ENCODE measurements around the gene DDX41.

The DDX41 gene

DNA sequence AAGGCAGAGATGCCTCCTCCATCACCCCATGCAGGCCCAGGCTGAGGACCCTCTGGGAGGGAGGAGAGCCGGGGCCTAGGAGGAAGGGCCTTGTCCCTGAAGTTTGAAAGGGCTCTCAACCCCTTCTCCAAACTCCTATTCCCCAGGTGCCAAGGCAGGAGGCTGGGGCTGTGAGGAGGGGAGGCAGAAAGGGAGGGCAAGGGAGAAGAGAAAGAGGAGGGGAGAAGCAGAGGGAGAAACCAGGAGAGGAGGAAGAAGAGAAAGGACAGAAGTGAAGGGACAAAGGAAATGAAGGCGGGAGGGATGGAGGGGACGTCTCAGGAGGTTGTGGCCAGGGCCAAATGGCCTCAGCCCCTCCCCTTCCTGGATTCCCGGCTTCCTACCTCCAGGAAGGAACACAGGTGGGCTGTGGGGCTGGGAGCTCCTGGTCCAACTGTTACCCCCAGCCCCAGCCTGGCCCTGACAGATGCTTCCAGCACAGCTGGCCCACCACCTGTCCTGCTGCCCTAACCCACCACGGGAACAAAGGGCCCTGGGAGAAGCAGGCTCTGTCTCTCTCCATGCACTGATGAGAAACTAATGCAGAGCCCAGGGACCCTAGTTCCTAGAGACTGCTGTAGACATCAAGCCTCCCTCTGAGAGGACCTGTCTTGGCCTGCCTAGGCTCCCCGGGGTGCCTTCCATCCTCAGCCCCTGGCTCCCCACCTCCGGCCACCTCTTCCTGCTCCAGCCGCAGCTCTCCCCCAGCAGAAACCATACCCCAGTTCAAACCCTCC lies 46.8 kb downstream of the DDX41 start:
- TF ChIP-seq, protein P1, sequence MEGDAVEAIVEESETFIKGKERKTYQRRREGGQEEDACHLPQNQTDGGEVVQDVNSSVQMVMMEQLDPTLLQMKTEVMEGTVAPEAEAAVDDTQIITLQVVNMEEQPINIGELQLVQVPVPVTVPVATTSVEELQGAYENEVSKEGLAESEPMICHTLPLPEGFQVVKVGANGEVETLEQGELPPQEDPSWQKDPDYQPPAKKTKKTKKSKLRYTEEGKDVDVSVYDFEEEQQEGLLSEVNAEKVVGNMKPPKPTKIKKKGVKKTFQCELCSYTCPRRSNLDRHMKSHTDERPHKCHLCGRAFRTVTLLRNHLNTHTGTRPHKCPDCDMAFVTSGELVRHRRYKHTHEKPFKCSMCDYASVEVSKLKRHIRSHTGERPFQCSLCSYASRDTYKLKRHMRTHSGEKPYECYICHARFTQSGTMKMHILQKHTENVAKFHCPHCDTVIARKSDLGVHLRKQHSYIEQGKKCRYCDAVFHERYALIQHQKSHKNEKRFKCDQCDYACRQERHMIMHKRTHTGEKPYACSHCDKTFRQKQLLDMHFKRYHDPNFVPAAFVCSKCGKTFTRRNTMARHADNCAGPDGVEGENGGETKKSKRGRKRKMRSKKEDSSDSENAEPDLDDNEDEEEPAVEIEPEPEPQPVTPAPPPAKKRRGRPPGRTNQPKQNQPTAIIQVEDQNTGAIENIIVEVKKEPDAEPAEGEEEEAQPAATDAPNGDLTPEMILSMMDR (conservative IDR thresholded peaks at IDR 0.05; ENCODE audit: low read depth, low read length), result no peak
- no peaks in the 10 kb centered on the region for H3K36me3 ChIP-seq (ENCODE audit: insufficient read depth)
- no peak overlapping the region for H2AFZ ChIP-seq (ENCODE audit: low read depth)
- H3K4me1 ChIP-seq (ENCODE audit: low read depth, poor library complexity, severe bottlenecking), result peaks cover 5% of the 10 kb centered on the region
- H3K4me3 ChIP-seq (IDR thresholded peaks at IDR 0.05; ENCODE audit: insufficient read depth, low read depth, low read length), result no peak overlapping the region
- no peaks in the 10 kb centered on the region for H4K20me1 ChIP-seq (ENCODE audit: insufficient read depth)
- no peaks in the 10 kb centered on the region for H3K79me2 ChIP-seq (ENCODE audit: insufficient read depth, low read depth)
- no peaks in the 10 kb centered on the region for H3K27me3 ChIP-seq (ENCODE audit: insufficient read depth, low read depth)
- no peak overlapping the region for H3K4me2 ChIP-seq
- no peak overlapping the region for H3K27ac ChIP-seq
- H3K9ac ChIP-seq, result no peak overlapping the region

DNA sequence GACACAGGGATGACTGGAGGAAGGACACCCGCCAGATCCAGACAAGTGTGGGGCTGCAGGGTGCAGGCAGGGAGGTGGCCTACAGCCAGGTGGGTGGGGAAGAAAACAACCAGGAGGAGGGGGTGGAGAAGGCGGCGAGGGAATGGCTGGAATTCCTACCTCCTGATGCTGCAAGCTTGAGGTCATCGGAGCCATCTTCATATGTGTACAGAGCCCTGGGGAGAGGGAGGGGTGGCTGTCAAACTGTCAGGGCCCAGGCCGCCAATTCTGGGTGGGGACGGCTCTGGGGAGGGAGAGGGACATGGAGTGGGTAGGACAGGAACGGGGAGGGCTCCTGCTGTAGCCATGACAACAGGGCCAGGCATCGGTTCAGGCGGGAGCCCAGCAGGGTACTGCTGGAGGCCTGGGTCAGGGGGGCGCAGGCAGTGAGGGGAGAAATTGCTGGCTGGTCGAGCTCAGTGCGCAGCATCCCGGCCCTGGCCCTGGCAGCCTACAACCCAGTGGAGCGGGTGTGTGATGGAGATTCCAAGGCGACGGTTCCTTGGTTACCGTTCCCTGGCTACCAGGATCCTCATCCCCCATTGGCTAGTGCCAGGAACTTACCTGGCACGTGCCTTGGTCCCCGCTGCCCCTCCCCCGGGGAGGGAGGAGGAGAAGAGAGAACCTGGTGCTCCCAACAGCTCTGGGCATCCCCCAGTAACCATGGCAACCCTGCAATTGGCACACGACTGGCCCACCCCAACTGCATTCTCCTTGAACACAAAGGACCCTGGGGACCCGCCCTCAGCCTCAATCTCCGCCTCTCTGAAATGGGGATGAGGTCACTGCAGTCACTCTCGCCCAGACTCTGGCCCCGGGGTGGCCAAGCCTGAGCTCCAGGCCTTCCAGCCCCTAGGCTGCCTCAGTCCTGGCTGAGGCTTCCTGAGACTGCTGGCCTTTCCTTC lies 47.8 kb downstream of the DDX41 start:
- Histone ChIP-seq H4K20me1 (ENCODE audit: insufficient read depth) (no peaks in the 10 kb centered on the region), H3K79me2 (ENCODE audit: insufficient read depth, low read depth) (no peaks in the 10 kb centered on the region), H2AFZ (ENCODE audit: low read depth) (no peak overlapping the region), H3K4me3 (IDR thresholded peaks at IDR 0.05; ENCODE audit: insufficient read depth, low read depth, low read length) (no peak overlapping the region), H3K4me1 (ENCODE audit: low read depth, poor library complexity, severe bottlenecking) (peaks cover 5% of the 10 kb centered on the region), H3K4me2 (no peak overlapping the region), H3K9ac (no peak overlapping the region), H3K27me3 (ENCODE audit: insufficient read depth, low read depth) (no peaks in the 10 kb centered on the region), H3K36me3 (ENCODE audit: insufficient read depth) (no peaks in the 10 kb centered on the region), H3K27ac (no peak overlapping the region)
- TF ChIP-seq, protein P1 (conservative IDR thresholded peaks at IDR 0.05; ENCODE audit: low read depth, low read length), result no peak

DNA sequence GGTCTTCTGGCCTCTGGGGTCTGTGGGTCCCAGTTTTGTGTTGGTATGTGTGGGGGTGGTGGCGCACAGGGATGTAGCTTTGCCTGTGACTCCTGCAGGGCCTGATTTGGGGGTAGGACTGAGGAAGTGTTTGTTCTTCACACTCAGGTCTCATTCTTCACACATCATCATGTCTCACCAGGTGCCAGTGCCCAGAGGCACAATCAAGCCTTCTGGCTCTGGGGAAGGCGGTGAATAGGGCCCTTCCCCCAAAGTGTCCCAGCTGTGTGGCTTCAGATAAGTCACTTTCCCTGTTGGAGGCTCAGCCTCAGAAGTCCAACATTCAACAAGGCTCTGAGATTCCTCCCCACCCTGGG lies 48.5 kb downstream of the DDX41 start:
- TF ChIP-seq, protein P1 (conservative IDR thresholded peaks at IDR 0.05; ENCODE audit: low read depth, low read length), result no peak
- no peak overlapping the region for H3K9ac ChIP-seq
- no peak overlapping the region for H3K27ac ChIP-seq
- H3K4me3 ChIP-seq (IDR thresholded peaks at IDR 0.05; ENCODE audit: insufficient read depth, low read depth, low read length), result no peak overlapping the region
- H2AFZ ChIP-seq (ENCODE audit: low read depth), result no peak overlapping the region
- H3K4me1 ChIP-seq (ENCODE audit: low read depth, poor library complexity, severe bottlenecking), result peaks cover 5% of the 10 kb centered on the region
- H3K79me2 ChIP-seq (ENCODE audit: insufficient read depth, low read depth), result no peaks in the 10 kb centered on the region
- H3K4me2 ChIP-seq, result no peak overlapping the region
- H3K27me3 ChIP-seq (ENCODE audit: insufficient read depth, low read depth), result no peaks in the 10 kb centered on the region
- H3K36me3 ChIP-seq (ENCODE audit: insufficient read depth), result no peaks in the 10 kb centered on the region
- H4K20me1 ChIP-seq (ENCODE audit: insufficient read depth), result no peaks in the 10 kb centered on the region

DNA sequence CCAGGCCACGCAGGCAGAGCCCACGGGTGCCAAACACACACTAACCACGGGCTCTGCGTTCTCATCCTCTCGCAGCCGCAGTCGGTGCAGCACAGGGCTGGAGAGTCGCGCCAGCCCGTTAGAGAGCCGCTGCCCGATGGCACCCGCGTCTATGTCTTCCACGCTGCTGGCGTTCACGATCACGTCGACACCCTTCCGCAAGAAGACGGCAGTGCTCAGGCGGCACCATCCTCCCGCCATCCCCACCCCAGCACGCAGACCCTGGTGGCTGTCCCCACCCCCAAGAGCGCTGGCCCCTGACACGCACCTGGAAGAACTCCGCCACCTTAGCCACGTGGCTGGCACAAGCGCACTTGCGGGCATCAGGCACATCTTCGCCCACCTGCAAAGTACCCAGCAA lies 49.3 kb downstream of the DDX41 start:
- peaks cover 5% of the 10 kb centered on the region for H3K4me1 ChIP-seq (ENCODE audit: low read depth, poor library complexity, severe bottlenecking)
- no peaks in the 10 kb centered on the region for H3K79me2 ChIP-seq (ENCODE audit: insufficient read depth, low read depth)
- H3K27me3 ChIP-seq (ENCODE audit: insufficient read depth, low read depth), result no peaks in the 10 kb centered on the region
- no peaks in the 10 kb centered on the region for H4K20me1 ChIP-seq (ENCODE audit: insufficient read depth)
- H2AFZ ChIP-seq (ENCODE audit: low read depth), result no peak overlapping the region
- no peak overlapping the region for H3K9ac ChIP-seq
- no peak overlapping the region for H3K4me2 ChIP-seq
- H3K27ac ChIP-seq, result no peak overlapping the region
- H3K4me3 ChIP-seq (IDR thresholded peaks at IDR 0.05; ENCODE audit: insufficient read depth, low read depth, low read length), result no peak overlapping the region
- TF ChIP-seq, protein P1 (conservative IDR thresholded peaks at IDR 0.05; ENCODE audit: low read depth, low read length), result no peak
- H3K36me3 ChIP-seq (ENCODE audit: insufficient read depth), result no peaks in the 10 kb centered on the region
